ENCODE results near the gene SLC43A3. TPM values are rescaled to one million over a fixed set of nuclear protein-coding genes. Genes with fewer than 3 reads are reported as not detected.

SLC43A3 gene
- total RNA-seq, 1 experiment from 2014 or later: 21.4 TPM

DNA sequence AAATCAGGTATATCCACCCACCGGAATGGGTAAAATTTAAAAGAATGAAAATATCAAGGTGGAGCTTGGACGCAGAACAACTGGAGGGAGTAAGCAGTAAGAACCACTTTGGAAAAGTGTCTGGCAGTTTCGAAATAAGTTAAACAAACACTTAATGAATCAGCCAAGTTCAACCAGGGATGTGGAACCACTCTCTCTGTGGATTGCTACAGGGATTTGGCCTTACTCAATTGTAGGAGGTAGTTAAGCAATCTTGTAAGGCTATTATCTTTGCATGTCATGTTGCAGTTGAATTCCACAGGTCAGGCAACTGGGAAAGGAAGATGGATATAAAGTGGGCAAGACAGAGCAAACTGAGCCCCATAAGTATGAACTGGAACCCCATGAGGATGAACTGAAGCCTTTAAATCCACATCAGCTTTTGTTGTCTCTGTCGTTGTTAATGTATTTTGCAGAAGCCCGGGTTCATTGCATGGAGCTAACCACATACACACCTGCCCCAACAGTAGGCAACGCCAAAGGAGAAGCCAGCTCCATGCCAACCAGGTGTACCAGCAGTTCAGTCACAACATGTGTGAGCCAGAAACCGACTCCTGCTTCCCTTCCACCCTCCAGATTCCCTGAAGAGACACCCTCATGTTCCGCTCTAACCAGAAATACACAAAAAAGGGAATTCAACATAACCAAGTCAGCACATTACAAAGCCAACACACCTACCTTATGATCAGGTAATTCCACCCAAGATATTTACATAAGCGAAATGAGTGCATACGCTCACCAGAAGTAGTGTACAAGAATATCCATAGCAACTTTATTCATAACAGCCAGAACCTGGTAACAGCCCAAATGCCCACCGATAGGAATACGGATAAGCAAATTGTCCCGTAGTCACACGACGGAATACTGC is 8.0 kb upstream of the SLC43A3 start:
- H3K79me1 ChIP-seq (ENCODE audit: insufficient read depth, low read depth, low read length, poor library complexity, severe bottlenecking): no peaks in the 10 kb centered on the region
- H4K5ac ChIP-seq (ENCODE audit: insufficient read length, low read depth, low read length): no peak overlapping the region
- Mint-ChIP-seq H3K27me3 (ENCODE audit: low read depth) (peaks cover 28% of the 10 kb centered on the region), H3K4me1 (peaks cover 4 to 6% of the 10 kb centered on the region in 2 experiments; a peak in 2 of 4 replicates), H3K27ac (no peak overlapping the region), H3K36me3 (ENCODE audit: insufficient read depth in 1 of 3, low read depth in 3 of 3) (no peaks in the 10 kb centered on the region), H3K9me3 (no peaks in the 10 kb centered on the region), H3K4me3 (no peak overlapping the region)
- no peaks in the 10 kb centered on the region for H3K9me3 ChIP-seq (ENCODE audit: control insufficient read depth, low read depth, low read length)
- H3K14ac ChIP-seq (ENCODE audit: insufficient read depth, low read length): no peak overlapping the region
- H3K18ac ChIP-seq (ENCODE audit: insufficient read length, low read depth, low read length): no peak overlapping the region
- no peak overlapping the region for H2BK5ac ChIP-seq (ENCODE audit: insufficient read length, low read length)
- no peak overlapping the region for H3K4ac ChIP-seq (ENCODE audit: low read depth, low read length)
- no peak overlapping the region for H3K56ac ChIP-seq (ENCODE audit: insufficient read length, low read depth, low read length)
- H2BK120ac ChIP-seq (ENCODE audit: low read depth, low read length, poor library complexity, severe bottlenecking): no peak overlapping the region
- H3K23me2 ChIP-seq (ENCODE audit: insufficient read length, low read depth, low read length, poor library complexity, severe bottlenecking): no peaks in the 10 kb centered on the region
- no peak overlapping the region for H3K27ac ChIP-seq (ENCODE audit: insufficient read length, low read depth, low read length)
- no peak overlapping the region for H4K8ac ChIP-seq (replicated peaks; ENCODE audit: insufficient read length, low read depth, low read length)
- no CpG with 5 or more reads among the region's 15 CpGs for WGBS (ENCODE audit: extremely low coverage, insufficient read length, low lambda C conversion rate)
- H3K27me3 ChIP-seq (ENCODE audit: insufficient read depth, low read length): no peaks in the 10 kb centered on the region
- TF ChIP-seq, protein P1, sequence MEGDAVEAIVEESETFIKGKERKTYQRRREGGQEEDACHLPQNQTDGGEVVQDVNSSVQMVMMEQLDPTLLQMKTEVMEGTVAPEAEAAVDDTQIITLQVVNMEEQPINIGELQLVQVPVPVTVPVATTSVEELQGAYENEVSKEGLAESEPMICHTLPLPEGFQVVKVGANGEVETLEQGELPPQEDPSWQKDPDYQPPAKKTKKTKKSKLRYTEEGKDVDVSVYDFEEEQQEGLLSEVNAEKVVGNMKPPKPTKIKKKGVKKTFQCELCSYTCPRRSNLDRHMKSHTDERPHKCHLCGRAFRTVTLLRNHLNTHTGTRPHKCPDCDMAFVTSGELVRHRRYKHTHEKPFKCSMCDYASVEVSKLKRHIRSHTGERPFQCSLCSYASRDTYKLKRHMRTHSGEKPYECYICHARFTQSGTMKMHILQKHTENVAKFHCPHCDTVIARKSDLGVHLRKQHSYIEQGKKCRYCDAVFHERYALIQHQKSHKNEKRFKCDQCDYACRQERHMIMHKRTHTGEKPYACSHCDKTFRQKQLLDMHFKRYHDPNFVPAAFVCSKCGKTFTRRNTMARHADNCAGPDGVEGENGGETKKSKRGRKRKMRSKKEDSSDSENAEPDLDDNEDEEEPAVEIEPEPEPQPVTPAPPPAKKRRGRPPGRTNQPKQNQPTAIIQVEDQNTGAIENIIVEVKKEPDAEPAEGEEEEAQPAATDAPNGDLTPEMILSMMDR (conservative IDR thresholded peaks at IDR 0.05): no peak
- no peak overlapping the region for H2AFZ ChIP-seq (ENCODE audit: low read length)
- H3K23ac ChIP-seq (ENCODE audit: insufficient read length, low read depth, low read length): no peak overlapping the region
- H4K20me1 ChIP-seq (ENCODE audit: control insufficient read depth, insufficient read depth, insufficient read length): no peaks in the 10 kb centered on the region
- no peak overlapping the region for H3T11ph ChIP-seq (ENCODE audit: low read length)
- H3K4me1 ChIP-seq (ENCODE audit: insufficient read depth, low read length): no peaks in the 10 kb centered on the region
- no peak overlapping the region for H4K91ac ChIP-seq (ENCODE audit: insufficient read length, low read depth, low read length)
- no peak overlapping the region for H2BK12ac ChIP-seq (ENCODE audit: insufficient read length, low read depth, low read length)
- no peak overlapping the region for H2AK5ac ChIP-seq (ENCODE audit: insufficient read length, low read length)
- H3K79me2 ChIP-seq (ENCODE audit: insufficient read depth, low read length): no peaks in the 10 kb centered on the region
- H3K9ac ChIP-seq (ENCODE audit: extremely low read depth, insufficient read length, low read length): no peak overlapping the region
- no peak for DNase-seq
- no peak overlapping the region for H2BK15ac ChIP-seq (ENCODE audit: low read depth, low read length)
- H3K4me2 ChIP-seq (ENCODE audit: insufficient read depth, insufficient read length, low read length): no peak overlapping the region
- H2BK20ac ChIP-seq (ENCODE audit: low read depth, low read length, poor library complexity, severe bottlenecking): no peak overlapping the region

Data from H9 (cell line).